WTC11 (cell line): ENCODE measurements around the gene ATP10D. TPM values are rescaled to one million over a fixed set of nuclear protein-coding genes. Genes with fewer than 3 reads are reported as not detected.

Experiments used
- ATAC-seq: fragments of 200-7000 bp; cut with Tn5 transposase; 2 replicates; pipeline ENCODE4 v1.10.0; 2021; ENCODE audit warnings: mild to moderate bottlenecking, moderate library complexity
- CTCF ChIA-PET: fragments of 300-600 bp; sonication (Branson Sonifier 250); formaldehyde crosslinking; loops from one replicate; lab custom pipeline; 2021; ENCODE audit warnings: antibody characterized with exemption; lab: Charles Lee
- POLR2A ChIA-PET: fragments of 350-600 bp; sonication (Branson Sonifier 250); formaldehyde crosslinking; loops from one replicate; lab custom pipeline; 2021; ENCODE audit warnings: antibody characterized with exemption; lab: Charles Lee
- DNase-seq: peaks from one replicate; pipeline ENCODE4 v3.0.0; 2021; ENCODE audit warnings: low spot score
- H3K27ac Mint-ChIP-seq: 2 replicates; pipeline ENCODE4 v1.8.0; 2021; ENCODE audit warnings: mixed read lengths
- H3K27me3 Mint-ChIP-seq: 2 replicates; pipeline ENCODE4 v1.8.0; 2021; ENCODE audit warnings: low read depth, mild to moderate bottlenecking, moderate library complexity, mixed read lengths
- H3K36me3 Mint-ChIP-seq: 2 replicates; pipeline ENCODE4 v1.8.0; 2021; ENCODE audit warnings: mixed read lengths
- H3K4me1 Mint-ChIP-seq: 2 replicates; pipeline ENCODE4 v1.8.0; 2022; ENCODE audit warnings: mixed read lengths
- H3K4me3 Mint-ChIP-seq: 2 replicates; pipeline ENCODE4 v1.8.0; 2021; ENCODE audit warnings: mild to moderate bottlenecking, moderate library complexity, mixed read lengths
- H3K9me3 Mint-ChIP-seq: 2 replicates; pipeline ENCODE4 v1.8.0; 2021; ENCODE audit warnings: mixed read lengths
- ATF3 ChIP-seq: sonication (generic); formaldehyde crosslinking; conservative IDR thresholded peaks from 2 replicates; pipeline ENCODE4 v1.8.1; 2022; ENCODE audit warnings: mild to moderate bottlenecking, missing genetic modification reagents
- ELF4 ChIP-seq: sonication (generic); formaldehyde crosslinking; IDR thresholded peaks from 2 replicates; pipeline ENCODE4 v1.8.1; 2022; ENCODE audit warnings: low read depth, mild to moderate bottlenecking, moderate library complexity, missing genetic modification reagents
- FOXK1 ChIP-seq: sonication (generic); formaldehyde crosslinking; IDR thresholded peaks from 2 replicates; pipeline ENCODE4 v1.8.0; 2022; ENCODE audit warnings: mild to moderate bottlenecking, moderate library complexity, missing genetic modification reagents
- GTF2I ChIP-seq: fragments of 250-450 bp; sonication (Bioruptor Pico); conservative IDR thresholded peaks from 2 replicates; pipeline ENCODE4 v1.4.0; 2021; ENCODE audit warnings: mild to moderate bottlenecking
- HMGA2 ChIP-seq: fragments of 250-450 bp; sonication (Bioruptor Pico); IDR thresholded peaks from 2 replicates; pipeline ENCODE4 v1.4.0; 2021; ENCODE audit warnings: mild to moderate bottlenecking, moderate library complexity
- PRDM15 ChIP-seq: sonication (generic); formaldehyde crosslinking; IDR thresholded peaks from 2 replicates; pipeline ENCODE4 v1.8.0; 2022; ENCODE audit warnings: missing genetic modification reagents
- PRRX2 ChIP-seq: fragments of 250-450 bp; sonication (Bioruptor Pico); IDR thresholded peaks from 2 replicates; pipeline ENCODE4 v1.8.0; 2021; ENCODE audit warnings: mild to moderate bottlenecking
- TEAD1 ChIP-seq: sonication (generic); formaldehyde crosslinking; IDR thresholded peaks from 2 replicates; pipeline ENCODE4 v1.8.0; 2022; ENCODE audit warnings: mild to moderate bottlenecking, missing genetic modification reagents
- ZMAT4 ChIP-seq: fragments of 250-450 bp; sonication (Bioruptor Pico); IDR thresholded peaks from 2 replicates; pipeline ENCODE4 v1.9.0; 2021; ENCODE audit warnings: mild to moderate bottlenecking
- ZNF232 ChIP-seq: sonication (generic); formaldehyde crosslinking; IDR thresholded peaks from 2 replicates; pipeline ENCODE4 v1.8.0; 2022; ENCODE audit warnings: mild to moderate bottlenecking, missing genetic modification reagents
- ZNF281 ChIP-seq: sonication (generic); formaldehyde crosslinking; IDR thresholded peaks from 2 replicates; pipeline ENCODE4 v1.8.0; 2023; ENCODE audit warnings: mild to moderate bottlenecking, missing genetic modification reagents
- ZNF423 ChIP-seq: fragments of 250-450 bp; sonication (Bioruptor Pico); IDR thresholded peaks from 2 replicates; pipeline ENCODE4 v2.1.2; 2022; ENCODE audit warnings: mild to moderate bottlenecking, moderate library complexity
- ZNF671 ChIP-seq: fragments of 250-450 bp; sonication (Bioruptor Pico); IDR thresholded peaks from 2 replicates; pipeline ENCODE4 v1.8.0; 2021; ENCODE audit warnings: mild to moderate bottlenecking
- total RNA-seq: library from RNA; stranded (reverse); gene quantifications from 3 replicates; pipeline ENCODE4 v1.2.3, GENCODE V29; 2021
- TF ChIP-seq, protein P1 (sequence below): fragments of 250-450 bp; sonication (Bioruptor Pico); IDR thresholded peaks from 2 replicates; pipeline ENCODE4 v1.9.0; 2021; ENCODE audit warnings: mild to moderate bottlenecking, borderline replicate concordance
- TF ChIP-seq, protein P2 (sequence below): sonication (generic); formaldehyde crosslinking; IDR thresholded peaks from 2 replicates; pipeline ENCODE4 v1.8.1; 2022; ENCODE audit warnings: missing genetic modification reagents, borderline replicate concordance
- TF ChIP-seq, protein P3 (sequence below): fragments of 250-450 bp; sonication (Bioruptor Pico); IDR thresholded peaks from 2 replicates; pipeline ENCODE4 v1.9.0; 2021; ENCODE audit warnings: mild to moderate bottlenecking
- TF ChIP-seq, protein P4 (sequence below): sonication (generic); formaldehyde crosslinking; IDR thresholded peaks from 2 replicates; pipeline ENCODE4 v1.8.0; 2022; ENCODE audit warnings: mild to moderate bottlenecking, missing genetic modification reagents

Gene ATP10D
- total RNA-seq, 1 experiment from 2014 or later = 3.1 TPM

- DNase-seq (no peak), ATAC-seq (no peak)
- CTCF ChIA-PET = no interaction called here
- Mint-ChIP-seq H3K4me1 (peaks cover 19% of the 10 kb centered on the region), H3K9me3 (no peaks in the 10 kb centered on the region), H3K27me3 (peaks cover 6% of the 10 kb centered on the region; the same call in 1 of the 2 replicates), H3K4me3 (no peak overlapping the region), H3K36me3 (no peaks in the 10 kb centered on the region)
- TF ChIP-seq, protein P1, sequence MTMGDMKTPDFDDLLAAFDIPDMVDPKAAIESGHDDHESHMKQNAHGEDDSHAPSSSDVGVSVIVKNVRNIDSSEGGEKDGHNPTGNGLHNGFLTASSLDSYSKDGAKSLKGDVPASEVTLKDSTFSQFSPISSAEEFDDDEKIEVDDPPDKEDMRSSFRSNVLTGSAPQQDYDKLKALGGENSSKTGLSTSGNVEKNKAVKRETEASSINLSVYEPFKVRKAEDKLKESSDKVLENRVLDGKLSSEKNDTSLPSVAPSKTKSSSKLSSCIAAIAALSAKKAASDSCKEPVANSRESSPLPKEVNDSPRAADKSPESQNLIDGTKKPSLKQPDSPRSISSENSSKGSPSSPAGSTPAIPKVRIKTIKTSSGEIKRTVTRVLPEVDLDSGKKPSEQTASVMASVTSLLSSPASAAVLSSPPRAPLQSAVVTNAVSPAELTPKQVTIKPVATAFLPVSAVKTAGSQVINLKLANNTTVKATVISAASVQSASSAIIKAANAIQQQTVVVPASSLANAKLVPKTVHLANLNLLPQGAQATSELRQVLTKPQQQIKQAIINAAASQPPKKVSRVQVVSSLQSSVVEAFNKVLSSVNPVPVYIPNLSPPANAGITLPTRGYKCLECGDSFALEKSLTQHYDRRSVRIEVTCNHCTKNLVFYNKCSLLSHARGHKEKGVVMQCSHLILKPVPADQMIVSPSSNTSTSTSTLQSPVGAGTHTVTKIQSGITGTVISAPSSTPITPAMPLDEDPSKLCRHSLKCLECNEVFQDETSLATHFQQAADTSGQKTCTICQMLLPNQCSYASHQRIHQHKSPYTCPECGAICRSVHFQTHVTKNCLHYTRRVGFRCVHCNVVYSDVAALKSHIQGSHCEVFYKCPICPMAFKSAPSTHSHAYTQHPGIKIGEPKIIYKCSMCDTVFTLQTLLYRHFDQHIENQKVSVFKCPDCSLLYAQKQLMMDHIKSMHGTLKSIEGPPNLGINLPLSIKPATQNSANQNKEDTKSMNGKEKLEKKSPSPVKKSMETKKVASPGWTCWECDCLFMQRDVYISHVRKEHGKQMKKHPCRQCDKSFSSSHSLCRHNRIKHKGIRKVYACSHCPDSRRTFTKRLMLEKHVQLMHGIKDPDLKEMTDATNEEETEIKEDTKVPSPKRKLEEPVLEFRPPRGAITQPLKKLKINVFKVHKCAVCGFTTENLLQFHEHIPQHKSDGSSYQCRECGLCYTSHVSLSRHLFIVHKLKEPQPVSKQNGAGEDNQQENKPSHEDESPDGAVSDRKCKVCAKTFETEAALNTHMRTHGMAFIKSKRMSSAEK = no peak
- TF ChIP-seq ZNF423 (no peak), PRRX2 (CRISPR knock-in tag) (no peak), ZNF671 (CRISPR knock-in tag) (no peak), ELF4 (CRISPR knock-in tag) (no peak), ZNF232 (CRISPR knock-in tag) (no peak), FOXK1 (CRISPR knock-in tag) (no peak), TEAD1 (CRISPR knock-in tag) (no peak), ATF3 (CRISPR knock-in tag) (no peak), ZMAT4 (CRISPR knock-in tag) (no peak), ZNF281 (CRISPR knock-in tag) (no peak), PRDM15 (CRISPR knock-in tag) (no peak), HMGA2 (CRISPR knock-in tag) (no peak), GTF2I (no peak)
- TF ChIP-seq, protein P2, sequence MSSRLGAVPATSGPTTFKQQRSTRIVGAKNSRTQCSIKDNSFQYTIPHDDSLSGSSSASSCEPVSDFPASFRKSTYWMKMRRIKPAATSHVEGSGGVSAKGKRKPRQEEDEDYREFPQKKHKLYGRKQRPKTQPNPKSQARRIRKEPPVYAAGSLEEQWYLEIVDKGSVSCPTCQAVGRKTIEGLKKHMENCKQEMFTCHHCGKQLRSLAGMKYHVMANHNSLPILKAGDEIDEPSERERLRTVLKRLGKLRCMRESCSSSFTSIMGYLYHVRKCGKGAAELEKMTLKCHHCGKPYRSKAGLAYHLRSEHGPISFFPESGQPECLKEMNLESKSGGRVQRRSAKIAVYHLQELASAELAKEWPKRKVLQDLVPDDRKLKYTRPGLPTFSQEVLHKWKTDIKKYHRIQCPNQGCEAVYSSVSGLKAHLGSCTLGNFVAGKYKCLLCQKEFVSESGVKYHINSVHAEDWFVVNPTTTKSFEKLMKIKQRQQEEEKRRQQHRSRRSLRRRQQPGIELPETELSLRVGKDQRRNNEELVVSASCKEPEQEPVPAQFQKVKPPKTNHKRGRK (CRISPR knock-in tag) = no peak
- TF ChIP-seq, protein P3, sequence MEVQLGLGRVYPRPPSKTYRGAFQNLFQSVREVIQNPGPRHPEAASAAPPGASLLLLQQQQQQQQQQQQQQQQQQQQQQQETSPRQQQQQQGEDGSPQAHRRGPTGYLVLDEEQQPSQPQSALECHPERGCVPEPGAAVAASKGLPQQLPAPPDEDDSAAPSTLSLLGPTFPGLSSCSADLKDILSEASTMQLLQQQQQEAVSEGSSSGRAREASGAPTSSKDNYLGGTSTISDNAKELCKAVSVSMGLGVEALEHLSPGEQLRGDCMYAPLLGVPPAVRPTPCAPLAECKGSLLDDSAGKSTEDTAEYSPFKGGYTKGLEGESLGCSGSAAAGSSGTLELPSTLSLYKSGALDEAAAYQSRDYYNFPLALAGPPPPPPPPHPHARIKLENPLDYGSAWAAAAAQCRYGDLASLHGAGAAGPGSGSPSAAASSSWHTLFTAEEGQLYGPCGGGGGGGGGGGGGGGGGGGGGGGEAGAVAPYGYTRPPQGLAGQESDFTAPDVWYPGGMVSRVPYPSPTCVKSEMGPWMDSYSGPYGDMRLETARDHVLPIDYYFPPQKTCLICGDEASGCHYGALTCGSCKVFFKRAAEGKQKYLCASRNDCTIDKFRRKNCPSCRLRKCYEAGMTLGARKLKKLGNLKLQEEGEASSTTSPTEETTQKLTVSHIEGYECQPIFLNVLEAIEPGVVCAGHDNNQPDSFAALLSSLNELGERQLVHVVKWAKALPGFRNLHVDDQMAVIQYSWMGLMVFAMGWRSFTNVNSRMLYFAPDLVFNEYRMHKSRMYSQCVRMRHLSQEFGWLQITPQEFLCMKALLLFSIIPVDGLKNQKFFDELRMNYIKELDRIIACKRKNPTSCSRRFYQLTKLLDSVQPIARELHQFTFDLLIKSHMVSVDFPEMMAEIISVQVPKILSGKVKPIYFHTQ (CRISPR knock-in tag) = no peak
- TF ChIP-seq, protein P4, sequence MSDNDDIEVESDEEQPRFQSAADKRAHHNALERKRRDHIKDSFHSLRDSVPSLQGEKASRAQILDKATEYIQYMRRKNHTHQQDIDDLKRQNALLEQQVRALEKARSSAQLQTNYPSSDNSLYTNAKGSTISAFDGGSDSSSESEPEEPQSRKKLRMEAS (CRISPR knock-in tag) = no peak
- TF ChIP-seq, all 79 proteins: peak for 0
- POLR2A ChIA-PET = no interaction called here
- no peak overlapping the region for H3K27ac Mint-ChIP-seq
Measured at GRCh38 chr4:47466056-47466785, 18.9 kb upstream of the ATP10D start.
